Neutrophil (primary cell): ENCODE data around the gene SEMA3B.
A peak's percentile ranks its signal among the peaks of the same experiment; 100 is the strongest.

Experiments used
- H3K27ac ChIP-seq: fragments of 200-600 bp; sonication (generic); 2 replicates; pipeline ENCODE4 v1.5.1; 2016; ENCODE audit warnings: mild to moderate bottlenecking, moderate library complexity
- H3K27me3 ChIP-seq: fragments of 200-600 bp; sonication (generic); 2 replicates; pipeline ENCODE4 v1.6.0; 2016; ENCODE audit warnings: mild to moderate bottlenecking
- H3K36me3 ChIP-seq: fragments of 200-600 bp; sonication (generic); 2 replicates; pipeline ENCODE4 v1.5.1; 2017
- H3K4me1 ChIP-seq, 2 experiments: fragments of 200-600 bp in 1 of 2; sonication (generic) in 1 of 2; 1 replicate in 1 of 2; 2 replicates in 1 of 2; pipeline versions ENCODE4 v1.5.1 to v1.6.1; 2013 to 2016; ENCODE audit warnings: low read depth in 1 of 2, low read length in 1 of 2, mild to moderate bottlenecking in 1 of 2, moderate library complexity in 1 of 2; ENCODE audit not compliant: control insufficient read depth in 1 of 2, insufficient read depth in 1 of 2
- H3K4me3 ChIP-seq, 2 experiments: fragments of 200-600 bp in 1 of 2; sonication (generic) in 1 of 2; 1 replicate in 1 of 2; 2 replicates in 1 of 2; pipeline ENCODE4 v1.5.1; 2013 to 2016; ENCODE audit warnings: low read depth in 1 of 2, low read length in 1 of 2, mild to moderate bottlenecking in 1 of 2, moderate library complexity in 1 of 2
- H3K9me3 ChIP-seq: fragments of 200-600 bp; sonication (generic); 2 replicates; pipeline ENCODE4 v1.5.1; 2016
- TF ChIP-seq, protein P1 (sequence below): fragments of 200-600 bp; sonication (generic); IDR thresholded peaks from 2 replicates; pipeline ENCODE4 v1.5.1; 2016; ENCODE audit warnings: antibody characterized with exemption

Gene SEMA3B

DNA sequence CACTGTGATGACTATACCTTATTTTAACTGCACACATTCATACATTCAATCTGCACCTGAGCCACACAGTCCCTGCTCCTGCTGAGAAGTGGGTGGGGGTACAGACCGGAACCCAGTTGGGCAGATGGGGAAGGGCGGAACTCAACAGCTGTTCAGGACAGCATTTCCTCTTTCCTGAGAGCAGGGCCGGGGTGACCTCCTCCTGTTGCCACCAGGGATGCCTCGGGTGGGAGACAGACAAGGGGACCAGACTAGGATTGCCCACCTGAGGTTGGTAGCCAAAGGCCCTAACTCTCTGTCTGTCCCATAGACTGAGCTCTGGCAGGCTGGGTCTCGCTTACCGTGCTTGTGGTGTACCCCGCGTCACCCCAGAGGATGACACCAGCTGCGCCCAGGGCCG is 49.7 kb downstream of the SEMA3B start:
- TF ChIP-seq, protein P1, sequence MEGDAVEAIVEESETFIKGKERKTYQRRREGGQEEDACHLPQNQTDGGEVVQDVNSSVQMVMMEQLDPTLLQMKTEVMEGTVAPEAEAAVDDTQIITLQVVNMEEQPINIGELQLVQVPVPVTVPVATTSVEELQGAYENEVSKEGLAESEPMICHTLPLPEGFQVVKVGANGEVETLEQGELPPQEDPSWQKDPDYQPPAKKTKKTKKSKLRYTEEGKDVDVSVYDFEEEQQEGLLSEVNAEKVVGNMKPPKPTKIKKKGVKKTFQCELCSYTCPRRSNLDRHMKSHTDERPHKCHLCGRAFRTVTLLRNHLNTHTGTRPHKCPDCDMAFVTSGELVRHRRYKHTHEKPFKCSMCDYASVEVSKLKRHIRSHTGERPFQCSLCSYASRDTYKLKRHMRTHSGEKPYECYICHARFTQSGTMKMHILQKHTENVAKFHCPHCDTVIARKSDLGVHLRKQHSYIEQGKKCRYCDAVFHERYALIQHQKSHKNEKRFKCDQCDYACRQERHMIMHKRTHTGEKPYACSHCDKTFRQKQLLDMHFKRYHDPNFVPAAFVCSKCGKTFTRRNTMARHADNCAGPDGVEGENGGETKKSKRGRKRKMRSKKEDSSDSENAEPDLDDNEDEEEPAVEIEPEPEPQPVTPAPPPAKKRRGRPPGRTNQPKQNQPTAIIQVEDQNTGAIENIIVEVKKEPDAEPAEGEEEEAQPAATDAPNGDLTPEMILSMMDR, result peak; percentile 20
- Histone ChIP-seq H3K4me1 (peaks cover 53 to 67% of the 10 kb centered on the region in 2 experiments), H3K4me3 (peak overlapping the region; percentile 23 to 77), H3K36me3 (peaks cover 5% of the 10 kb centered on the region), H3K27ac (peak overlapping the region; percentile 86), H3K27me3 (no peaks in the 10 kb centered on the region), H3K9me3 (no peaks in the 10 kb centered on the region)

DNA sequence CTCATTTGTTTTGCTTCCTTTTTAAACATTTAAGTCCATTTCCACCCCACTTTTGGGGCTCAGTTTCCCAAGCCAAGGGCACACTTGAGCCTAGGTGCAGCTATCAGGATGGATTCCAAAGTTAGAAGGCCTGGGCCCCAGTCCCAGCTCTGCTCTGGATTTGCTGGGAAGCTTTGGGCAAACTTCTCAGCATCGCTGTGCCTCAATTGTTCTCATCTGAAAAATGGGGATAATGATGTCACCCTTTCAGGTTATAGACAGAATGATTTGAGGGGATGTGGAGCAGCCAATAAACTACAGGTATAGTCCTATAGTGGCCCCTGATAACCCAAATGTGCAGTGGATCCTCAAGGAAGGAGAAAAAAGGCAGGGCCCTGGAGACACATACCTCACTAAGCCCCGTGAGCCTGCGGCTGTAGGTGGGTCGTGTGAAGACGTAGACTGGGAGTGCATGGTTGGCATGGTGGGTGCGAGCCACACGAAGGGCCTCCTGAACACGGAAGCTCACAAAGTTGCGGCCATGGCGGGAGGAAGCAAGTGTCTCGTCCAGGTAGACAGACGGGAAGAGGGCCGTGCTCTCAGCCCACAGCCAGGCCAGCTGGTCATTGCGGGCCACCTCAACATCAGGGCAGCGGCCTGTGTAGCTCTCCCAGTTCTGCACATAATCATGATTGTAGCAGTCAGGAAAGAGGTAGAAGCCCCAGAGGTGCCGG is 50.4 kb downstream of the SEMA3B start:
- Histone ChIP-seq H3K27ac (peak overlapping the region; percentile 86), H3K27me3 (no peaks in the 10 kb centered on the region), H3K9me3 (no peaks in the 10 kb centered on the region), H3K36me3 (peaks cover 5% of the 10 kb centered on the region), H3K4me1 (peaks cover 60 to 75% of the 10 kb centered on the region in 2 experiments), H3K4me3 (peak overlapping the region; percentile 23 to 77)
- TF ChIP-seq, protein P1, result no peak

DNA sequence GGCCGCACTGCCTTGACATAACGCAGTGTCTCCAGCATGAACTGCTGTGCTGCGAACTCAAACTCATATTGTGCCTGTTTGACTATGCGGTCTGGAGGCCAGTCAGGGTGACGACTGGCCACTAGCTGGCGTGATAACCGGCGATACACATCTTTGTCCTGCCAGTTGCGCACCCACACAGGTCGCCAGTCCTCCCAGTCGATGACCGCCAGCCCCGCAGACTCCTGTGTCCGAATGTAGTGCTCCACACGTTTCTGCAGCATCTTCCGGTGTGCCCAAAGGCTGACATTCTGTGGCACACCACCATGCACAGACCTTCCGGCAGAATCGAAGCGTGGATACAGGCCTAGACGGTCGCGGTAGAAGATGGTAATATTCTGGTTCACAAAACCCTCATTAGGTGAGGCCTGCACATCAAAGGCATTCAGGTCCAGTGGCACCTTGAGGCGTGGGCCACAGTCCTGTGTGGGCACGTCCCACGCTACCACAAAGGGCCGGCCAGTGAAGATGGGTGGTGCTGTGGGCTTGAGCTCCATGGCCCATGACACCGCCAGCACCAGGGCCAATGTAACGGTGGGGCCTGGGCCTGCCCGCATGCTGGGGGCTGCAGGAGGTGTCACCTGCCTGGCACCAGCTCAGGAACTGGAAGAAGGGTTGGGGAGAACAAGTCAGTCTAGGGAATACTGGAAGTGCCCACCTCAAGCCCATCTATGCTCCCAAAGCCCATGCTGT is 51.1 kb downstream of the SEMA3B start:
- peak overlapping the region; percentile 95 for H3K27ac ChIP-seq
- H3K4me3 ChIP-seq, result peak overlapping the region; percentile 72 to 77
- peaks cover 5% of the 10 kb centered on the region for H3K36me3 ChIP-seq
- TF ChIP-seq, protein P1, result no peak
- H3K9me3 ChIP-seq, result no peaks in the 10 kb centered on the region
- H3K27me3 ChIP-seq, result no peaks in the 10 kb centered on the region
- peaks cover 68 to 82% of the 10 kb centered on the region in 2 experiments for H3K4me1 ChIP-seq

DNA sequence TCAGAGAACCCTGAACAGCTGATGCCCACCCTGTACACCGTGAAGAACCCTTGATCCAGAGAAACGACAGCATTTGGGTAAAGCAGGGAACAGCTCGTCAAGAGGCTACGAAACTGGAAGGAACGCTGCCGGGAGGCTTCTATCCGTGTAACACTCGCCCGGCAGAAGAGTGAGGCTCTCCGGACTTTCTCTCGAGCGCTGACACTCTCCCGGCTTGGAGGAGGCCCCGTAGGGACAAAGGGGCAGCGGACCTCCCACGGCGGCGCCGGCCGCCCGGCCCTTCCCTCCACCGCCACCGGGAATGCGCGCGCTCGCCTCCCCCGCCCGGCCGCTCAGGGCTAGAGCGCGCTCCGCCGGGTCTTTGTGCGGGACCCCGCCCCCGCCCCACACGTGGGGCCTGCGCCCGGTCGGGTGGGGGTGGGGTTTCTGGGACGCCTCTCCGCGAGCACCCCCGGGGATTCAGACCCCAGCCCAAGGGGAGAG is 51.9 kb downstream of the SEMA3B start:
- TF ChIP-seq, protein P1, result no peak
- peak overlapping the region; percentile 95 for H3K27ac ChIP-seq
- H3K4me3 ChIP-seq, result peak overlapping the region; percentile 72 to 77
- H3K27me3 ChIP-seq, result no peaks in the 10 kb centered on the region
- H3K4me1 ChIP-seq, result peaks cover 76 to 90% of the 10 kb centered on the region in 2 experiments
- peaks cover 9% of the 10 kb centered on the region for H3K36me3 ChIP-seq
- no peaks in the 10 kb centered on the region for H3K9me3 ChIP-seq

DNA sequence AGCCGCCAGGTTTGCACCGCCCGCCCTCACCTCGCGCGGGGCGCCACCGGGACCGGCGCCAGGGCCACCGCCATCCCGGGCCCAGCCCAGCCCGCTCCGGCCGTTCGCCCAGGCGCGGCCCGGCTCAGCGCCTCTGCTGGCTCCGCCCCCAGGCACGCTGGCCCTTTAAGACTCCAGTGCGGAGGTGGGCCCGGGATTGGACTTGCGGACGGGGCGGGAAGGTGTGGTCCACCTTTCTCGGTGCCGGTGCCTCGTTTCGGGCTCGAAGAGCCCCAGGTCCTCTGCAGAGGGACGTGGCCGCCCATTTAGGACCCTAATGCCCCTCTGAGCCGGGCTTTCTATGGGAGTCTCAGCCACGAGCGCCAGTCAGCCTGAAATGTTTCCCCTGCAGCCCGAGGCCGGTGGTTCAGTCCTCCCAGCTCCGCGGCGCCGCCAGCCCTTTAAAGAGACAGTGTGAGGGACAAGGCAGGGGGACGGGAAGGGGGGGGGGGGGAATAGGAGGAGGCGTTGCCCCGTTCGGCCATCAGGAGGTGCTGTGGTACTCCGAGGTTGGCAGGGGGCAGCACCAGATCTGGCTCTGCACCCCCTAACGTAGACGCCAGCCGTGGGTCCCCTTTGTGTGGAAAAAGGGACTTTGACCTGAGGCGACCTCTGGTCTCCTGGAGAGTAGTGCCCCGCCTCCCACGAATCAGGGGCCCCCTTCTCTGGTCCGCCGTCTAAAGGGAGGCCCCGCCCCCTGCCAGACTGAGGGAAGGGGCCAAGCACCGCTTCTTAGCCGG is 52.6 kb downstream of the SEMA3B start:
- peaks cover 9% of the 10 kb centered on the region for H3K36me3 ChIP-seq
- peaks cover 82 to 95% of the 10 kb centered on the region in 2 experiments for H3K4me1 ChIP-seq
- no peaks in the 10 kb centered on the region for H3K9me3 ChIP-seq
- no peaks in the 10 kb centered on the region for H3K27me3 ChIP-seq
- H3K27ac ChIP-seq, result peak overlapping the region; percentile 95
- TF ChIP-seq, protein P1, result peak; percentile 78
- peak overlapping the region; percentile 72 to 77 for H3K4me3 ChIP-seq
